Loucy (cell line): ENCODE results near the gene LRRC45.

ENCODE experiments used
- H2AFZ ChIP-seq: fragments of 200-600 bp; sonication (generic); 2 replicates; pipeline ENCODE4 v1.6.0; 2016; ENCODE audit warnings: antibody characterized with exemption, mild to moderate bottlenecking, low read length, moderate library complexity
- H3F3A ChIP-seq: fragments of 200-600 bp; 2 replicates; pipeline ENCODE4 v1.6.0; 2016; ENCODE audit warnings: antibody characterized with exemption, low read depth, mild to moderate bottlenecking
- H3K27me3 ChIP-seq: fragments of 200-600 bp; sonication (generic); 2 replicates; pipeline ENCODE4 v1.6.1; 2014; ENCODE audit warnings: low read length, mild to moderate bottlenecking; ENCODE audit not compliant: insufficient read depth, poor library complexity, severe bottlenecking
- H3K36me3 ChIP-seq: fragments of 200-600 bp; sonication (generic); 2 replicates; pipeline ENCODE4 v1.6.1; 2016; ENCODE audit warnings: low read length; ENCODE audit not compliant: insufficient read depth
- H3K4me1 ChIP-seq: fragments of 200-600 bp; sonication (generic); 2 replicates; pipeline ENCODE4 v1.5.1; 2014; ENCODE audit warnings: low read length, mild to moderate bottlenecking; ENCODE audit not compliant: insufficient read depth, poor library complexity, severe bottlenecking
- H3K4me2 ChIP-seq: fragments of 200-600 bp; sonication (generic); 2 replicates; pipeline ENCODE4 v1.6.0; 2014; ENCODE audit warnings: antibody characterized with exemption, low read length, low read depth, mild to moderate bottlenecking; ENCODE audit not compliant: poor library complexity, severe bottlenecking
- H3K4me3 ChIP-seq: fragments of 200-600 bp; sonication (generic); 2 replicates; pipeline ENCODE4 v1.5.1; 2014; ENCODE audit warnings: low read length, mild to moderate bottlenecking, mixed read lengths; ENCODE audit not compliant: poor library complexity, severe bottlenecking
- H3K79me2 ChIP-seq: fragments of 200-600 bp; sonication (generic); 2 replicates; pipeline ENCODE4 v1.6.1; 2014; ENCODE audit warnings: low read length; ENCODE audit not compliant: insufficient read depth
- H3K9ac ChIP-seq: fragments of 200-600 bp; sonication (generic); 2 replicates; pipeline ENCODE4 v1.6.0; 2014; ENCODE audit warnings: mild to moderate bottlenecking, low read depth, low read length, moderate library complexity; ENCODE audit not compliant: poor library complexity, severe bottlenecking
- H3K9me2 ChIP-seq: fragments of 200-600 bp; sonication (generic); replicated peaks from 2 replicates; pipeline ENCODE4 v1.6.1; 2016; ENCODE audit warnings: low read depth, low read length, mixed read lengths
- H3K9me3 ChIP-seq: fragments of 200-600 bp; sonication (generic); 2 replicates; pipeline ENCODE4 v1.6.1; 2014; ENCODE audit warnings: mild to moderate bottlenecking, antibody characterized with exemption, low read length, low read depth; ENCODE audit not compliant: insufficient read depth
- H4K20me1 ChIP-seq: fragments of 200-600 bp; sonication (generic); 2 replicates; pipeline ENCODE4 v1.6.0; 2014; ENCODE audit warnings: antibody characterized with exemption, low read length, mild to moderate bottlenecking; ENCODE audit not compliant: insufficient read depth, poor library complexity, severe bottlenecking
- EZH2phosphoT487 ChIP-seq: fragments of 200-600 bp; IDR thresholded peaks from 2 replicates; pipeline ENCODE4 v1.6.1; 2018; ENCODE audit warnings: antibody characterized with exemption, mild to moderate bottlenecking, moderate library complexity, borderline replicate concordance
- TF ChIP-seq, protein P1 (sequence below): fragments of 200-600 bp; sonication (generic); conservative IDR thresholded peaks from 2 replicates; pipeline ENCODE4 v1.5.1; 2014; ENCODE audit warnings: mild to moderate bottlenecking, antibody characterized with exemption, low read length

Gene LRRC45

DNA sequence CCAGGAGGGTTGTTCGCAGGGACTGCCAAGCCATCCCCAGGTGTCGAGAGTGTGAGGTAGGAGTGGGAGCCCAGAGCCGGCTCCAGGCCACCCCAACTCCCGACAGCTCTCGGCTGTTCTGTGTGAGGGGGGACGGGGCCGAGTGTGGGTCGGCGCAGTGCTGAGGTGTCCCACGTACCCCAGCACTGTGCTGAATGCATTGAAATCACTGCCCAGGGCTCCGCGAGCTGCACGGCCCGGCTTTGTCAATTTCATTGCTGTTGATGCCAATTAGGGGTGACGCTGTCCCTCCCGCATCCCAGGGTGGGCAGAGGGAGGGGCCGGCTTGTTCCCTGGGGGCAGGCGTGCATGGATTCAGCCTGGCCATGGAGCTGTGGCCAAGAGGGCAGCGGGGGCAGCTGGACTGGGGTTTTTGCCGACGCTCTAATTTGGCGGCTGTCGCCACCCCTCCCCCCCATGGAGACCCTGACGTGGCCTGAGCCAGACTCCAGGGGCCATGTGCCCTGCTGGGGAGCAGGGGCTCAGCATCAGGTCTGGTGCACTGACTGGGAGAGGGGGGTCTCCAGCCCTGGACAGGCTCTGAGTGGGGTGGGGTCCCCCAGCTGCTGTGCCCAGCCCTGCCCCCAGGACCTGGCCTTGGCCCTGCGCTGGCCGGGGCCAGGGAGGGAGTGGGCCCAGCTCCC, 14.7 kb upstream of the LRRC45 start:
- H3F3A ChIP-seq = no peaks in the 10 kb centered on the region
- TF ChIP-seq, protein P1, sequence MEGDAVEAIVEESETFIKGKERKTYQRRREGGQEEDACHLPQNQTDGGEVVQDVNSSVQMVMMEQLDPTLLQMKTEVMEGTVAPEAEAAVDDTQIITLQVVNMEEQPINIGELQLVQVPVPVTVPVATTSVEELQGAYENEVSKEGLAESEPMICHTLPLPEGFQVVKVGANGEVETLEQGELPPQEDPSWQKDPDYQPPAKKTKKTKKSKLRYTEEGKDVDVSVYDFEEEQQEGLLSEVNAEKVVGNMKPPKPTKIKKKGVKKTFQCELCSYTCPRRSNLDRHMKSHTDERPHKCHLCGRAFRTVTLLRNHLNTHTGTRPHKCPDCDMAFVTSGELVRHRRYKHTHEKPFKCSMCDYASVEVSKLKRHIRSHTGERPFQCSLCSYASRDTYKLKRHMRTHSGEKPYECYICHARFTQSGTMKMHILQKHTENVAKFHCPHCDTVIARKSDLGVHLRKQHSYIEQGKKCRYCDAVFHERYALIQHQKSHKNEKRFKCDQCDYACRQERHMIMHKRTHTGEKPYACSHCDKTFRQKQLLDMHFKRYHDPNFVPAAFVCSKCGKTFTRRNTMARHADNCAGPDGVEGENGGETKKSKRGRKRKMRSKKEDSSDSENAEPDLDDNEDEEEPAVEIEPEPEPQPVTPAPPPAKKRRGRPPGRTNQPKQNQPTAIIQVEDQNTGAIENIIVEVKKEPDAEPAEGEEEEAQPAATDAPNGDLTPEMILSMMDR = no peak
- no peak for TF ChIP-seq EZH2phosphoT487
- no peak overlapping the region for H2AFZ ChIP-seq
- no peak overlapping the region for H3K4me3 ChIP-seq
- no peaks in the 10 kb centered on the region for H3K79me2 ChIP-seq
- no peak overlapping the region for H3K4me2 ChIP-seq
- H4K20me1 ChIP-seq = no peaks in the 10 kb centered on the region
- no peak overlapping the region for H3K9ac ChIP-seq
- no peaks in the 10 kb centered on the region for H3K9me3 ChIP-seq
- H3K4me1 ChIP-seq = no peaks in the 10 kb centered on the region
- H3K36me3 ChIP-seq = no peaks in the 10 kb centered on the region
- no peaks in the 10 kb centered on the region for H3K9me2 ChIP-seq
- no peaks in the 10 kb centered on the region for H3K27me3 ChIP-seq

DNA sequence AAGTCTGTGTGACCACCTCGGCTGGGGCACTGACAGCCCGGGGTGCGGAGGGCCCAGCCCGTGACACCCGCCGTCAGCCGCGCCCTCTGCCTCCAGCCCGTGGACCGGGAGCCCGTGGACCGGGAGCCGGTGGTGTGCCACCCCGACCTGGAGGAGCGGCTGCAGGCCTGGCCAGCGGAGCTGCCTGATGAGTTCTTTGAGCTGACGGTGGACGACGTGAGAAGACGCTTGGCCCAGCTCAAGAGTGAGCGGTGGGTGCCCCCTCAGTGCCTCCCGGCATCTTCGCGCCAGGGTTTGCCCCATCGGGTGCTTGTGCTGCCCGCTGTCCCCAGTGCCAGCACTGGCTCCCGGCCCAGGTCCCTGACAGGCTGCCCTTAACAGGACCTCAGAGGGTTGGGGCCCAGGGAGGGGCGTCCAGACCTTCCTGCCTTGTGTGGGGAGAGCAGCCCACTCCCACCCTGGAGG, 14.1 kb upstream of the LRRC45 start:
- Histone ChIP-seq H3K79me2 (no peaks in the 10 kb centered on the region), H3K4me2 (no peak overlapping the region), H3K4me3 (no peak overlapping the region), H3K9me2 (no peaks in the 10 kb centered on the region), H3K9ac (no peak overlapping the region), H3F3A (no peaks in the 10 kb centered on the region), H3K9me3 (no peaks in the 10 kb centered on the region), H3K4me1 (no peaks in the 10 kb centered on the region), H3K27me3 (no peaks in the 10 kb centered on the region), H4K20me1 (no peaks in the 10 kb centered on the region), H2AFZ (no peak overlapping the region), H3K36me3 (no peaks in the 10 kb centered on the region)
- TF ChIP-seq, protein P1 = no peak
- no peak for TF ChIP-seq EZH2phosphoT487

DNA sequence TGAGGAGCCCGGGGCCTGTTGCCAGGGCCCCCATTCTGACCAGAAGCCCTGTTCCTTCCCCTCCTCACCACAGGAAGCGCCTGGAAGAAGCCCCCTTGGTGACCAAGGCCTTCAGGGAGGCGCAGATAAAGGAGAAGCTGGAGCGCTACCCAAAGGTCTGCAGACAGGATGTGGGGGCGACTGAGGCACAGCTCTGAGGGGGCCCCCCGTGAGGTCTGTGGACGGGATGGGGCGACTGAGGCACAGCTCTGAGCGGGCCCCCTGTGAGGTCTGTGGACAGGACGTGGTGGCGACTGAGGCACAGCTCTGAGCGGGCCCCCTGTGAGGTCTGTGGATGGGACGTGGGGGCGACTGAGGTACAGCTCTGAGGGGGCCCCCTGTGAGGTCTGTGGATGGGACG, 13.7 kb upstream of the LRRC45 start:
- Histone ChIP-seq H3K9me3 (no peaks in the 10 kb centered on the region), H3K4me2 (no peak overlapping the region), H3K36me3 (no peaks in the 10 kb centered on the region), H3K4me1 (no peaks in the 10 kb centered on the region), H2AFZ (no peak overlapping the region), H3K9me2 (no peaks in the 10 kb centered on the region), H3K27me3 (no peaks in the 10 kb centered on the region), H3K79me2 (no peaks in the 10 kb centered on the region), H3K4me3 (no peak overlapping the region), H4K20me1 (no peaks in the 10 kb centered on the region), H3K9ac (no peak overlapping the region), H3F3A (no peaks in the 10 kb centered on the region)
- TF ChIP-seq, protein P1 = no peak
- no peak for TF ChIP-seq EZH2phosphoT487
